Calu3 (cell line): ENCODE data around the gene NTRK2. TPM values are rescaled to one million over a fixed set of nuclear protein-coding genes. Genes with fewer than 3 reads are reported as not detected.

Experiments used
- BruUV-seq: library from RNA; stranded (reverse); fragments of 400-500 nt; replicated peaks from 2 replicates; lab custom pipeline; 2021; lab: Mats Ljungman, UMichigan
- CTCF ChIA-PET: fragments of 300-600 bp; sonication (Branson Sonifier 250); formaldehyde crosslinking; loops from one replicate; lab custom pipeline; 2022; ENCODE audit warnings: antibody characterized with exemption; lab: Charles Lee
- DNase-seq: peaks from one replicate; pipeline ENCODE4 v3.0.0; 2022
- H3K27ac Mint-ChIP-seq: one replicate; pipeline ENCODE4 v1.8.0; 2022; ENCODE audit warnings: mixed read lengths; ENCODE audit not compliant: unreplicated experiment
- H3K27me3 Mint-ChIP-seq: one replicate; pipeline ENCODE4 v1.8.0; 2022; ENCODE audit warnings: mixed read lengths; ENCODE audit not compliant: unreplicated experiment
- H3K36me3 Mint-ChIP-seq: one replicate; pipeline ENCODE4 v1.8.0; 2022; ENCODE audit warnings: mild to moderate bottlenecking, moderate library complexity, mixed read lengths; ENCODE audit not compliant: insufficient read depth, unreplicated experiment
- H3K4me1 Mint-ChIP-seq: one replicate; pipeline ENCODE4 v1.8.0; 2022; ENCODE audit warnings: mild to moderate bottlenecking, low read depth, mixed read lengths; ENCODE audit not compliant: unreplicated experiment
- H3K4me3 Mint-ChIP-seq: one replicate; pipeline ENCODE4 v1.8.0; 2022; ENCODE audit warnings: mild to moderate bottlenecking, low read depth, moderate library complexity, mixed read lengths; ENCODE audit not compliant: unreplicated experiment
- H3K9me3 Mint-ChIP-seq: one replicate; pipeline ENCODE4 v1.8.0; 2022; ENCODE audit warnings: low read depth, mixed read lengths; ENCODE audit not compliant: unreplicated experiment
- intact Hi-C: fragments of 100-400 bp; cut with micrococcal nuclease; formaldehyde crosslinking; loops from one replicate; pipeline ENCODE4 v1.10.0; 2022; ENCODE audit not compliant: unreplicated experiment
- total RNA-seq: library from RNA; stranded (reverse); gene quantifications from 2 replicates; pipeline ENCODE4 v1.2.3, GENCODE V29; 2022
- TF ChIP-seq, protein P1 (sequence below): fragments of 200-600 bp; IDR thresholded peaks from one replicate; pipeline ENCODE4 v1.8.0; 2022; ENCODE audit warnings: antibody characterized with exemption; ENCODE audit not compliant: unreplicated experiment

NTRK2 gene
- total RNA-seq, 1 experiment from 2014 or later: 2.1 TPM

DNA sequence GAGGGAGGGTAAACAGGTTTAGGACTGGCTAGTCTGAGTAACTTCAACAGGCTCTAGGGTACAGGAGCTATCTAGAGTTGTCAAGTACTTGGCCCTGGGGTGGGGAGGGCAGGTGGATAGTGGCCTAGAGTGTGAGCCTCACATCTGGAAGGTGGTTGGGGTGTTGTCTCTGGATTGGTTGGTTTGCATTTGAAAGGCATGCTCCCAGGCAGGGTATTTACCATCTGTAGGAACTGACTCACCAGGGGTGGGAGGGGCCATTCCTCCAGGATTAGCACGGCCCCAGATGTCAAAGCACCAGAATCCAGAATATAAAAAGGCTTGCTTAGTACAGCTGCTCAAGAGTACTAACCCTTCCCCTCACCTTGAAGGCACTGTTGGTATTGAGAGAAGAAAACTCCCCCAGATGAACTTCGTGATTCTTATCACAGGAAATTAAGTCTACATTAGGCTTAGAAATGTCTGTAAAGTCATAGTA, 193.3 kb downstream of the NTRK2 start:
- Mint-ChIP-seq H3K27ac (no peak overlapping the region), H3K9me3 (no peaks in the 10 kb centered on the region), H3K4me1 (no peaks in the 10 kb centered on the region), H3K4me3 (no peak overlapping the region), H3K36me3 (no peaks in the 10 kb centered on the region), H3K27me3 (no peaks in the 10 kb centered on the region)
- TF ChIP-seq, protein P1, sequence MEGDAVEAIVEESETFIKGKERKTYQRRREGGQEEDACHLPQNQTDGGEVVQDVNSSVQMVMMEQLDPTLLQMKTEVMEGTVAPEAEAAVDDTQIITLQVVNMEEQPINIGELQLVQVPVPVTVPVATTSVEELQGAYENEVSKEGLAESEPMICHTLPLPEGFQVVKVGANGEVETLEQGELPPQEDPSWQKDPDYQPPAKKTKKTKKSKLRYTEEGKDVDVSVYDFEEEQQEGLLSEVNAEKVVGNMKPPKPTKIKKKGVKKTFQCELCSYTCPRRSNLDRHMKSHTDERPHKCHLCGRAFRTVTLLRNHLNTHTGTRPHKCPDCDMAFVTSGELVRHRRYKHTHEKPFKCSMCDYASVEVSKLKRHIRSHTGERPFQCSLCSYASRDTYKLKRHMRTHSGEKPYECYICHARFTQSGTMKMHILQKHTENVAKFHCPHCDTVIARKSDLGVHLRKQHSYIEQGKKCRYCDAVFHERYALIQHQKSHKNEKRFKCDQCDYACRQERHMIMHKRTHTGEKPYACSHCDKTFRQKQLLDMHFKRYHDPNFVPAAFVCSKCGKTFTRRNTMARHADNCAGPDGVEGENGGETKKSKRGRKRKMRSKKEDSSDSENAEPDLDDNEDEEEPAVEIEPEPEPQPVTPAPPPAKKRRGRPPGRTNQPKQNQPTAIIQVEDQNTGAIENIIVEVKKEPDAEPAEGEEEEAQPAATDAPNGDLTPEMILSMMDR: no peak
- intact Hi-C loops: no loop called here
- CTCF ChIA-PET: no interaction called here
- peak; percentile 24 for DNase-seq
- BruUV-seq: no TSS peak

DNA sequence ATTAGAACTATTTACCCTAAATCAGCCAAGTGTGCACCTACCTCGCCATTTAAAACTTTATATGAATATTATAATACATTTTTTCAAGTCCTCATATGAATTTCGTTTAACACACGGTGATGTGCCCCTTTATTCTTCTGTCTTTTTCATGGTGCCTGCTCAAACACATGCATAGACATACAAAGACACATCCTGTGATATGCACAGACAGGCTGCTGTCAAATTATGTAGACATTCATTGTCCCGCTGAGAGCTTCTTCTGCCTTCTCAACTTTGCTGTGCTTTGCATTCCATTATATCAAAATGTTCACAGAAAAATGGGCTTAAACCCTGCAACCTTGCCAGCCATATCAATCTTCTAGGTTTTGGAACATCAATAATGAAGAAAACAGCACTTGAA, 193.8 kb downstream of the NTRK2 start:
- CTCF ChIA-PET: no interaction called here
- no peak overlapping the region for H3K27ac Mint-ChIP-seq
- no peak for DNase-seq
- BruUV-seq: no TSS peak
- TF ChIP-seq, protein P1: no peak
- H3K4me3 Mint-ChIP-seq: no peak overlapping the region
- no peaks in the 10 kb centered on the region for H3K27me3 Mint-ChIP-seq
- H3K36me3 Mint-ChIP-seq: no peaks in the 10 kb centered on the region
- intact Hi-C loops: no loop called here
- H3K9me3 Mint-ChIP-seq: no peaks in the 10 kb centered on the region
- no peaks in the 10 kb centered on the region for H3K4me1 Mint-ChIP-seq

DNA sequence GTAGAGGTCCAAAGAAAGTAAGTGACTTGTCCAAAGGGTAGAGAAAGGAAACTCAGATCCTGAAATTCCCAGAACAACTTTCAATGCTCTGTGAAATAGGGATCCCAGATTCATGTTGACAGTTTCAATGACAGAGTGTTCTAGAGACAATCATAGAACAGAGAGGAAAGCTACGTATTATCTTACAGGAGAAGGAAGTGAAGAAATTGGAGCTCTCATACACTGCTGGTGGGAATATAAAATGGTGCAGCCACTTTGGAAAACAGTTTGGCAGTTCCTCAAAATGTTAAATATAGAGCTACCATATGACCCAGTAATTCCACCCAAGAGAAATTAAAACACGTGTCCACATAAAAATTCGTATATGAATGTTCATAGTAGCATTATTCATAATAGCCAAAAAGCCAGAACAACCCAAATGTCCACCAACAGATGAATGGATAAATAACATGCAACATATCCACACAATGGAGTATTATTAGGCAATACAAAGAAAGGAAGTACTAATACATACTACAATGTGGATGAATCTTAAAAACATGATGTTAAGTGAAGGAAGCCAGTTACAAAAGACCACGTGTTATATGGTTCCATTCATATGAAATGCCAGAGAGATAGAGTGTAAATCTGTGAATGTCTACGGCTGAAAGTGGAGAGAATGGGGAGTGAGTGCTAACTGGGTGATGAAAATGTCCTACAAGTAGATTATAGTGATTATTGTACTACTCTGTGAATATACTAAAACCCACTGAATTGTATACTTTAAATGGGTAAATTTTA, 197.1 kb downstream of the NTRK2 start:
- intact Hi-C loops: no loop called here
- CTCF ChIA-PET: no interaction called here
- TF ChIP-seq, protein P1: no peak
- no peaks in the 10 kb centered on the region for H3K36me3 Mint-ChIP-seq
- H3K4me3 Mint-ChIP-seq: no peak overlapping the region
- no peaks in the 10 kb centered on the region for H3K9me3 Mint-ChIP-seq
- H3K27ac Mint-ChIP-seq: no peak overlapping the region
- DNase-seq: no peak
- H3K4me1 Mint-ChIP-seq: no peaks in the 10 kb centered on the region
- no peaks in the 10 kb centered on the region for H3K27me3 Mint-ChIP-seq
- BruUV-seq: no TSS peak

DNA sequence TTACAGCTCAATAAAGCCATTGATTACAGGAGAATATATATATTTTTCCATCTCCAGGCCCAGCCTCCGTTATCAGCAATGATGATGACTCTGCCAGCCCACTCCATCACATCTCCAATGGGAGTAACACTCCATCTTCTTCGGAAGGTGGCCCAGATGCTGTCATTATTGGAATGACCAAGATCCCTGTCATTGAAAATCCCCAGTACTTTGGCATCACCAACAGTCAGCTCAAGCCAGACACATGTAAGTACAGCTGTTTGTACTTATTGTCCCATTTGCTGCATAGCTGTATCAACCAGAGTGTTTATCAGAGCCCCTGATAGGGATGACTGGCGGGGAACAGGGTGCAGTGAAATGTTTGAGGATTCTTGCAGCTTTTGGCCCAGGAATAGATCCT, 197.7 kb downstream of the NTRK2 start:
- Mint-ChIP-seq H3K27ac (no peak overlapping the region), H3K9me3 (no peaks in the 10 kb centered on the region), H3K27me3 (no peaks in the 10 kb centered on the region), H3K4me3 (no peak overlapping the region), H3K36me3 (no peaks in the 10 kb centered on the region), H3K4me1 (no peaks in the 10 kb centered on the region)
- TF ChIP-seq, protein P1: no peak
- intact Hi-C loops: no loop called here
- CTCF ChIA-PET: no interaction called here
- DNase-seq: no peak
- BruUV-seq: no TSS peak
